Stimulated activated CD4-positive, alpha-beta T cell treated with anti-CD3 and anti-CD28 coated beads, Interleukin-4, amount 100 ng/mL, for 24 hours (primary cell): ENCODE data around the gene CYSTM1.

Source experiments
- DNase-seq: peaks from one replicate; pipeline ENCODE4 v3.0.0-alpha.2; 2020

CYSTM1 gene

DNA sequence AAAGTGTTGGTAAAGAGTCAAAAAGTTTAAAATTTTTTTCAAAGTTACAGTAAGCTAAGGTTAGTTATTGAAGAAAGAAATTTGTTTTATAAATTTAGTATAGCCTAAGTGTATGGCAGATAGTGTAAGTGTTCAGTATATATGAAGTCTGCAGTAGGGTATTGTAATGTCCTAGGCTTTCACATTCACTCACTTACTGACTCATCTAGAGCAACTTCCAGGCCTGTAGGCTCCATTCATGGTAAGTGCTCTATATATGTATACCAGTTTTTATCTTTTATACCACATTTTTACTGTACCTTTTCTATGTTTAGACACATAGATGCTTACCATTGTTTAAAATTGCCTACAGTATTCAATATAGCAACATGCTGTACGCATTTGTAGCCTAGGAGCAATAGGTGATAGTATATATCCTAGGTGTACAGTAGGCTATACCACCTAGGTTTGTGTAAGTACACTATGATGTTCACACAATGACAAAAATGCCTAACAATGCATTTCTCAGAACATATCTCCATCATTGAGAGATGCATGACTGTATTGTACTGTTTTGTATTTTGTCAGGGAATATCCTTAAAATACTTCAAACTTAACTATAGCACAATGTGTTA lies 38.5 kb downstream of the CYSTM1 start:
- no peak for DNase-seq

DNA sequence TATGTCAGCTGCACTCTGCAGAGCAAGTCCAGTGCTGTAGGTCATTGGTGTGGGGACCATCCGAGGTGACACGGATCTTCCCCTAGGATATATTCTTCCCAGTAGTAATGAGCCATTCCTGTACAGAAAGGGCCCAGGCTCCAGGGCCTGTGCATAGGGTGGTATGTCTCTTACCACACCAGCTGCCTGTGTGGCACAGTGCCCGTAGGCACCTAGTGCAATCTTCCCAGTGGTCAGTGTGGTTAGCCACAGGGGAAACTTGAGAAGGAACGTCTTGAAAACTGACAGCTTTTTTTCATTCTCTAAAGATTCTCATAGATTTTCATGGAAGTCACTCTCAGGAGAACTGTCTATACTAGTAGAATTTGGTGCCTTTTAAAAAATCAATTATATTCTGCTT lies 39.8 kb downstream of the CYSTM1 start:
- DNase-seq, result no peak

DNA sequence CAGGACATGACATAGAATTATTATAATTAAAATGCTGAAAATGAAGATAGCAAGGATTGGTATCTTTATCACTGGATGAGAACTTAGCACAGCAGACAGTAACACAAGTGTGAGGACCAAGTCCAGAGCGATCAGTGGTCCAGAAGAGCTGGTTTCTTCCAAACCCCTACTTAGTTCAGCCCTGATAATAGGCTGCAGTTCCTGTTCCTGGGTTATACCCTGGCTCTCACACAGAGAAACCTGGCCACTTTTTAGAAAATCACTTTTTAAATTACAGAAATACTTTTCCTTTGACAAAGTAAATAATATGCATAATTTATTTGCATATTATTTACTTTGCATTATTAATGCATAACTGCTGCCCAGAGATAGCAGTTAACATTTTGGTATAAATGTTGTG lies 40.3 kb downstream of the CYSTM1 start:
- no peak for DNase-seq

DNA sequence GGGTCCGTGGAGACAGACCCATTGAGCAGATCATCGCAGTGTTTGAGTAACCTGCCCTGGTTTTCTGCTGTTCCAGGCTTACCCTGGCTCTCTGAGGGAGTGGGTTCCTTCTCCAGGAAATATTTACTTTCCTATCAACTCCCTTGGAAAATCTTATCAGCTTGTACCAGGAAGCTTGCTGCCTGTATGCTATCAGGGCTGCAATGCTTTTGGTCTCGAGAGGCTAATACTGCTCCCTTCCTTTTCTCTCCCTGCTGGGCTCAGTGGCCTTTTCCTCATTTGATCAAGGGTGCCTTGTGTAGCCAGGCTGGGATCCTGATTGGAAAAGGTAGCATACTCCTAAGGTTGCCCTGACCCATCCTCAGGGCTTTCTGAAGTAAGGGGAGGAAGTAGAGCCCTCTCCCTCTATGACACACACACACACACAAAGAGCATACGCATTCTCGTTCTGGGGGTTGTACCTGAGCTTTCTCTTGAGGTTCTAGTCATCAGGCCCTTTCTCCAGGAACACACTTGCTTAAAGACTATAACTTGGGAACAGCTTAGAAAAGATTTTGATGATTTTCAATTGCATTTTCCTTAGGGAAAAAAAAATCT lies 41.6 kb downstream of the CYSTM1 start:
- DNase-seq, result no peak

DNA sequence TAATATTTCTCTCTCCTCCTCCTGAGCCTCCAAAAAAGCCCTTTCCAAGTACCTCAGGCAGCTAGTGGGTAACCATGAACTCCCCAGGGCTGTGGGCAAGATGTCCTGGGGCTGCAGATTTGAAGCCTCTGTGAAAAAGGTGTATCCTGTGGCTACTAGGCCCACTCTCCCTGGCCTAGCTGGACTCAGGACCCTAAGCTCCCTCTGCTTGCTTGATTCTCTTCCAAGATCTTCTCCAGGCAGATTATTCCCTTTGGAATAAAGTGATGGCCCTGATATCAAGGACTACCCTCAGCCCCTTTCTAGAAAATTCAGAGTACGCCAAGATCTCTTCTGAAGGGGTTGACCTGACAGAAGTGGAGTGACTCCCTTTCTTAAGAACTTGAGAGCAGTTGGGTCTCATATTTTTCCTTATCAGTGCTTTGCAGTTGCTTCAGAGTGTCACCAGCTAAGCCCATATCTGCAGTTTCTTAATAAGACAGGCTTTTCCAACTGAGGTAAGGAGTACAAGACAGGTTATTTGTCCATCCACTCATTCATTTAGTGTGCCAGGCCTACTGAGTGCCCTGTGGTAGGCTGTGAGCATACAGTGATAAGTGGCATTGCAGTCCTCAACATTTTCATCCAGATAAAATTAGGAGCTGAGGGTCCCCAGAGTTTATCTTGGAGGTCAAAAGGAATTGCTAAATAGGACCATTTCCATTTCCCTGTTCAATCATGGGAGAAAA lies 42.5 kb downstream of the CYSTM1 start:
- no peak for DNase-seq

DNA sequence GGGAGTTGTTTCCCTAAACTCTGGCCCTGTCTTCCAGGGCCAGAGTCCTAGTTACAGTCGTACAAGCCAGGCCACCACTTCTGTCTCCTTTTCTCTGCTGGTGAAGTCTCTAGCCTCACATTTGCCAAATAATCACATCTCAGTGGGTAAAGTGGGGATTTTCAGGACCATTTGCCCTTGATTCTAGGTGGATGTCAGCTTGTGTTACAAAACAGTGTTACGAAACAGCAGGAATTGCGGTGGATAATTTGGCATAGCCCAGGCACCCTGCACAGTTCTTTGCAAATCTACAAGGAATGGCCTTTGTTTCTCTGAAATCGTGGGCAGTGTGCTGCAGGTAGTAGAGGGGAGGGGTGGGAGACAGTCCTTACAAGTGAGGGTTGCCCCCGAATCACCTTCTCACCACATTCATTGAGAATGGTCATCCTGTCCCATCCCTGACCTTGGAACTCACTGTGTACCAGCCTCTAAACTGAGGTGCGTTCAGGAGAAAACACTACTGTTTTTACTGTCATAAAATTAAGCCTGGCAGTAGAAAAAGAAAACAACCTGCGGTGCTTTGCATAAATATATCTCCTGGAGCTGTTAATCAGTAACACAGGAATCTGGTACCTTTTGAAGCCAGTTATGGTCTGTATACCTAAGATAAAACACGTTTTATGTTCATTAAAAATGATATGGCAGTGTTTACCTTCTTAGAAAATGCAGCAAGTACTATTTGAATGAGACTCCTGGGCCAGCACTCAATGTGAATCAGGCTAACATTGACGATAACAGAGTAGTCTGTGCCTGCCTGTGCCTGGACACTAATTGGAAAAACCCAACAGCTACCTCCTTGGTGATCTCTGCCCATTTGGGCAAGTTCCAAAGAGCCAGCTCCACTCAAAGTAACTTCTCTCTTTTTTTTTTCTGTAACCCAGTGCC lies 44.3 kb downstream of the CYSTM1 start:
- no peak for DNase-seq

DNA sequence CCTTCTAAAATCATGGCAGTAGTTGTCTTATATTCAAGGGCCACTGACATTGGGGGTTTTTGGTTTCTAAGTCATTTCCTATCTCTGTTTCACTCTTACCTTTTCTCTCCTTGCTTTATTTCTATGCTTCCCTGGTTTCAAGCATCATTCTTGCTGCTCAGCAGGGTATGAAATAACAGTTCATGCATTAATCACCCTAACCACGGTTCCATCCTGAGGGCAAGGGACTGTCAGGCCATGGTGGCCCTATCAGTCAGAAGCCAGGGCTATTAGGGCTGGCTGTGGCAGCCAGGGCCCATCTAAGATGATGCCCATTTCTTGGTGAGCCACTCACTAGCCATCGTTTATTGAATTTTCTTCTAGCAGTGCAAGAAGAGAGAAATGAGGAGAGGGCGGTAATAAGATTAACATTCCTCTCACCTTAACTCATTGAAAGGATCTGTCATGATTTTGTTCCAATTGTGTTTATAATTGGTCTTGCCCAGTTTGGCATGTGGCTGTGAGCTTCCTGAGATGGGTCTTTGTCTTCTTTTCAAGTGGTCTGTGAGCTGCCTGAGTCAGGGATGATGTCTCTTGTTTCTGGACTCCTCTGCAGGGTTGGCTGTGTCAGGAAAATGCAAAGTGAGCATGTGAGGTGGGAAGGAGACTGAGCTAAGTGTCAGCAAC lies 45.2 kb downstream of the CYSTM1 start:
- no peak for DNase-seq

DNA sequence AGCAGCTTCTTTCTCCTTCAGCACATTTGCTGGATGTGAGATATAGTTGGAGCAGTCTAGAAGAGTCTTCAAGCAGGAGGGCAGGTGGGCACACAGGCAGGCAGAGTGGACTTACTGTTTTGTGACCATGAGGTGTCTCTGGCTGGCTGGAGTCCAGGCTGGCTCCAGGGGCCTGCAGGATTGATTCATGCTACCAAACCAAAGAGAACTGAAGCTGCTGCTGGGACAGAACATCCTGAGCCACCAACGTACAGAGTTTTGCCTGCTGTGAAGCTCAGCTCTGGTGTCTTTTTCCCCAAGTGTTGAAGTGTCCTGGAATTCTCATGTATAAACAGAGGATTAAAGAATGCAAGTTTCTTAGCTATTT lies 45.7 kb downstream of the CYSTM1 start:
- DNase-seq, result no peak

DNA sequence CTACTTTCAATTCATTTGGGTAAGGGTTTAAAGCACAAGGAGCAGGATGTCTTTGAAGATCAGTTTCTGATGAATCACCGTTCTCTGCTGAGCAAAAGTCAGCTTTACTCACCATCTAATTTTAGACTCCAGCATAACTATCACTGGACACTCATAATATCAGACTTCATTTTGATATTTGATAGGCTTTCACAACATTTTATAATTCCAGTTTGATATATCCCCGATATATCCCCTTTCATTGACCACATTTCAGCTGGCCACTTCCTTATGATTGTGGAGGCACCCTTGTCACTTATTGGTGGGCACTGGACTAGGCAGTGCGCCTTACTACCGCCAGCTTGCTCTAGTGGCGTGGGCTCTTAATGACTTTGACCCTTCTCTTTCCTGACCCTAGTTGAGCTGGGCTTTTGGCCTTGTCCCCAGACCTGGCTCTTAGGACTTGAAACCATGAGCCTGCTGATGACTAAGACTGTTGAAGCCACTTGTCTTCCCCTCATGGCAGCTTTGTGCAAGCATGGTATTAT lies 46.8 kb downstream of the CYSTM1 start:
- no peak for DNase-seq

DNA sequence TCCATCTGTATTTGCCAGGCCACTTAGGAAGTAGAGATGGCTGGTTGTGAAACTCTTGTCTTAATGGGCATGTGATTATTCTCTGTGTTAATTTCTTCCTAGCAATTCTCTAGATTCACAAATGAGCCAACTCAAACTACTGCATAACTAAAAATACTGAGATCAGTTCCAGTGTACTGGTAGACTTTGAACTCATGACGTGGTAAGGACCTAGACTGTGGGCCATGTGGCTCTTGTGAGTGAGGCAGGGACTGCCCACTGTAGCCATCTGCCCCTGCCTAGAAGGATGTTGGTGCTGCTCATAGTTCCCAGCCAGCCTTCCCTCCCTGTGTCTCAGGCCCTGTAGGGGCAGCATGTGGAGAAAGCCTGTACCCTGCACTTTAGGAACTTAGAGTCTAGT lies 47.4 kb downstream of the CYSTM1 start:
- no peak for DNase-seq

DNA sequence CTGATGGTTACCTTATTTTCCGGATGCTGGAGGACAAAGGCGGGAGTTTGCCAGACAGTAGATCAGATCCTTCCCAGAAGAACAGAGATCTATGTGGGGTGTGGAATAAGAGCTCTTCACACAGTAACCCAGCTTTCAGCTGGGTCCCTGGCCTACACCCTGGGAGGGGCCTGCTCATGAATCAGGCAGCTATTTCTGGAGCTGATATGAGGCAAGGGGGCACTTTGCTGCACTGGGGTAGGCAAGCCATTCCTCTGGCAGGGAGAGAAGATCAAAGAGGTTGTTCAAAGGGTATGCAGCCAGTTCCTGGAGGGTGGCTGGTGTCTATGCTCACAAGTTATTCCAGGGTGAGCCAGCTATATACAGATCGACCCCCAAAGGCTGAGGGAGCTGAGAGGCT lies 48.6 kb downstream of the CYSTM1 start:
- no peak for DNase-seq

DNA sequence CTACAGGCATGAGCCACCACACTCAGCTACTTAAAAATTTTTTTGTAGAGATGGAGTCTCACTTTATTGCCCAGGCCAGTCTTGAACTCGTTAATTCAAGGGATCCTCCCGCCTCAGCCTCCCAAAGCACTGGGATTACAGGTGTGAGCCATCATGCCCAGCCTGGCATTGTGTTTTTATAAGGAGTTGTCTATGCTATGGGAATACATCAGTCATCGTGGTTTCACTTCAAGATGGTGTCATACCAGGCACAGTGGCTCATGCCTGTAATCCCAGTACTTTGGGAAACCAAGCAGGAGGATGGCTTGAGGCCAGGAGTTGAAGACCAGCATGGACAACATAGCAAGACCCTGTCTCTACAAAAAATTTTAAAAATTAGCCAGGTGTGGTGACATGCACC lies 49.7 kb downstream of the CYSTM1 start:
- no peak for DNase-seq

DNA sequence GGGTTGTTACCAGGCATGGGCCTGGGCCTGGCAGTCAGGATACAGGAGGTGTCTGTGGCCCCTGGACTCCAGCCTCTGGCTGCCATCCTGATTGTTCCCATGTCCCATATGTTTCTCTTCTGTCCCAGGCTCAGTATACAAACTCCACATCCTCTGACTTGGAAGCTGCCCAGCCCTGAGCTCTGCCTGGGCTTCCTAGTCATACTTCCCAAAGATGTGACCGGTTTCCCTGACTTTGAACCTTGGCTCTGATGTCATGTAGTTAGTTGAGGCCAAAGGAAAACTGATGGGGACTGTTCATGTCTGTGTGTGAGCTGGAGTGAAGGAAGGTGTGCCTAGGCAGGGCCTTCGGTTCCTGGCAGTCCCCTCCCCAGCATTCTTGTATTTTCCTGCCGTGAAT lies 50.4 kb downstream of the CYSTM1 start:
- no peak for DNase-seq

DNA sequence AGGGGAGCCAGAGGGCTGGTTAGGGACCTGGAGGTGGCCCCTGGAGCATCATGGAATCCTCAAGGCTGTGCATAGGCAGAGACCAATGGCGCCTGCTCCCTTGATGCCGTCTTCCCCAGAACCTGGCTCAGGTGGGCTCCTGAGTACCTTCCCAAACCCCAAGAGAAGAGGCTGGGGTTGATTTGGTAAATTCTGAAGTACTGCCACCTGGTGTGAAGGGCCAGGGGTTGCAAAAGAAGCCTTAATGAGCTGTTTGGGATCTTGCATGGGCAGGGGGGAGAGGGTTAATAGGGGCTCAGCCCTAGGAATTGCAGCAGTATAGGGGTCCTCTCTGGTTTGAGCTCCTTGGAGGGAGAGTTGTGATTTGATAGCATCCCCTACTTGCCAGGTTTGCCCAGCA lies 52.1 kb downstream of the CYSTM1 start:
- no peak for DNase-seq

DNA sequence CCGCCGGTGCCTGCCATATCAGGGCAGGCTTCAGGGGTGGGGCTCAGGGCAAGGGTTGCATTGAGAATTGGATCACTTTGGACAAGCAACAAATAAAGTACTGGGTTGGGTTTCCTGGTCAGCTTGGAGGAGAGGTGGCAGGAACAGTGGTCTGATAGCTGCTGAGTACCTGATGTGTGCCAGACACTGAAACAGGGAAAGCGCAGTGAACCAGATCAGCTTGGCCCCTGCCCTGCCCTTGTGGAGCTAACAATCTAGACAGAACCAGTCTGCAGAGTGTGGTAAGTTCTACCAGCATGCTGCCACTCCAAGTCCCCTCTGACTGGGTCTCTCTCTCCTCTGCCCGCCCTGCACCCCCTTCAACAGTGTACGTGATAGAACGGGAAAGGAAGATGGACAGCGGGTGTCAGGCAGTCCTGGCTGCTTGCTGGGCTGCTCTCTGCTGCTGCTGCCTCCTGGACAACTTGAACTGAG lies 53.4 kb downstream of the CYSTM1 start:
- no peak for DNase-seq

DNA sequence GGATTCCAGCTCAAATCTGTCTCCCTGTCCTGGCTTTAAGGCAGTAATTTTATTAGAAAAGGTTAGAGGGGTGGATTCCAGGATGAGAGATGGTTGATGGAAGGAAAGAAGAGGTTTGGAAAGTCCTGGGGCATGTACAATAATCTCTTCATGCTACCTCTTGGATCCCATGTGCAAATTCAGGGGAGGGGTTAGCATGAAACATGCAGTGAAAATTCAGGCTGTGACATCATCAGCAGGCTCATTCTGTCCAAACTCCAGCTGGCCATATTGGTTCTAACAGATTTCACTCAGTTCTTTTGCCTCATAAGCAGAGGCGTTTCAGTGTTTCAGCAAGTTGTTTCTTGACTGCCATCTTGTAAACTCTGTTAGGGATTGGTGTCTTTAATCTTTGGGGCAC lies 55.4 kb downstream of the CYSTM1 start:
- no peak for DNase-seq

DNA sequence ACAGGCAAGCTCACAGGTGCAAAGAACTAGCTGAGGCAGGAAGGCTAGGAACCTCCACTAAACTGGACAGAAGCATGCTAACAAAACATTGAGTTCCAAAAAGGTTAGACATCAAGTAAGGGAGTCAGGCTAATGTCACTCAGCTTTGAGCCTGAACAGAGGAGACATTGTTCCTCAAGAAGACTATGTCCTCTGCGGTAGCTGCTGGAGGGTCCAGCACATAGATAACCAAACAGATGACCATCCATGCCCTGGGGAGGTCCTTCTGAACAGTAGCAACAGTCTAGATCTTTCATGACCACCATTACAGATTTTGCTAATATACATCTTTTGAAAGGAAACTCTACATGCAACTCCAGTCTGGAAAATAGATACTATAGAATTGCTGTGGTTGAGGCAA lies 57.7 kb downstream of the CYSTM1 start:
- DNase-seq, result no peak

DNA sequence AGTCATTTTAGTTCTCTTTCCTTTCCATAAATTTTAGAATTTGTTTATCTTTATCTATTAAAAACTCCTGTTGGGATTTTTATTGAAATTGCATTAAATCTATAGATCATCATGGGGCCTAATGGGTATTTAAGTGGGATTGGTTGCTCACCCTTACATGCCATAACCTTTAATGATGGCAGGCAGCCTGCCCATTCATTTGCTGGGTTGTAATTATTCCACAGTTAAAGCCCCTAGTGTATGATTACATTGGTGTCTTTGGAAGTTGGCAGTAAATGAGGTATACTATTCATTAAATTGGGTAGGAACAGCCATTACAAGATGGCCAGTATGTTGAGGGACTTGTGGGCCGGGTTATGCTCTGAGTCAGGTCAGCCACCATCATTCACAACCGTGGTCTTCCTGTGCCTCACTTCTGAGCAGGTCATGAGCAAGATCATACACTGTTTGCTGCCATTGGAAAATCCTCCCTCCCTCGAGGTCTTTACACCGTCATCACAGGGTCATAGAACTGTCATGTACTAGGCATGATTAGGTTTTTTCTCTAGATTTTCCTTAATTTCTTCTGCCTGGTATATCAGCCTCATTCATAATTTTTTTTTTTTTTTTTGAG lies 59.5 kb downstream of the CYSTM1 start:
- DNase-seq, result no peak

DNA sequence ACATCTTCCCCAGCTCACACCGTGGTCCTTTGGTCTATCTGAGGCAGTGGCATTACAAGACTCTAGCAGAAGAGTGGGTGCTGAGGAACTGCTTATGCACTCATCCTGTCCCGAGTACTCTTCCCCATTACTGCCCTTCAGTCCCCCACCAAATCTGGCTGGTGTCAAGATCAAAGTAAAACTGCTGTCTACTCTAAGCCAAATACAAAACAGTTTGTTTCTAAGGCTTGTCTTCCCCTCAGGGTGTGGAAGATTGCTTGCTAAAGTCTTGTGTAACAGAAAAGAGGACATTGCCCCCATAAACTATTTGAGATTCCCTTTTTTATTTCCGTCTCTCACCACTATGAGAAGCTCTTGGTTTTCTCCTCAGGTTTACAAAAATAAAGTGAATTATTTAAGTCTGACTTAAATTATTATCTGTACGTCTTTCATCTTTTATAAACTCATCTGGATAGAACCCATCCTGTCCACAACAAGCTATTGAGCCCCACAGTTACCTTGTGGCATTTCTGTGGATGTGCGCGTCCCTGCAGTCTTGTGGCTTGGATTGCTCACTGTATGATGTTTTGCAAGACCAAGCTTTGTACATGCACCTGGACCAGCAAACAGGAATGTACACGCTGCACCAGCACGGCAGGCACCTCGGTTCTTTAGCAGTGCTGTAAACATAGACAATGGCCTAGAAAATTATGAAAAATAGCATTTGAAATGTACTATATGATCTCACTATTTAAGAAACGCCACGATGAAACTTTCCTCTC lies 61.0 kb downstream of the CYSTM1 start:
- DNase-seq, result no peak

DNA sequence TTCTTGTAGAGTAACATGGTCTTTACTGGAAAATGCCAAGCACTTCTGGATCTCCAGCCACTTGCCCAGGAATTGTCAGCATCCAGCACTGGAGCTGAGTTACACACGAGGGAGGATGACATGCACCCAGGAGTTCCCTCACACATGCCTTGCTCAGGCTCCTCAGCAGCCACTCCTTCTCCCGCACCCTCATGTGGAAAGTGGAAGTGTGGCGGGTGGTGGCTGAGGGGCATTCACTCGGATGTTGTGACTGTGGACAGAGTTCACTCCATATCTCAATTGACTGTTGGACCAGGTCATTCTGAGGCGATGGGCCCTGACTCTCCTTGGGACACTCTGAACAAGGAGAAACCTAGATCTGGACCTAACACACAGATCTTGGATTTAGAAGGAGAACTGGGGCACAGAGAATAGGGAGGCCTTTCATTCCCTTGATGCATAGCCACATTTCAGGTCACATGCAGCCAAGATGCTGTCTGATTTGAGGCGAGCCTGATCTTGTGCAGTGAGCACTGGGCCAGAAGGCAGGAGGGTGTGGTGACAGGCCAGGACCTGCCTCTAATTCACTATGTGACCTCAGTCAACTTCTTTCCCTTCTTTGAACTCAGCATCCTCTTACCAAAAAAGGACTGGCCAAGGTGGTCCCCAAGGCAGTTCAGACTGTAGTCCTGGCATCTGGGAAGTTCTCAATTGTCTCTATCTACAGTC lies 62.1 kb downstream of the CYSTM1 start:
- no peak for DNase-seq

DNA sequence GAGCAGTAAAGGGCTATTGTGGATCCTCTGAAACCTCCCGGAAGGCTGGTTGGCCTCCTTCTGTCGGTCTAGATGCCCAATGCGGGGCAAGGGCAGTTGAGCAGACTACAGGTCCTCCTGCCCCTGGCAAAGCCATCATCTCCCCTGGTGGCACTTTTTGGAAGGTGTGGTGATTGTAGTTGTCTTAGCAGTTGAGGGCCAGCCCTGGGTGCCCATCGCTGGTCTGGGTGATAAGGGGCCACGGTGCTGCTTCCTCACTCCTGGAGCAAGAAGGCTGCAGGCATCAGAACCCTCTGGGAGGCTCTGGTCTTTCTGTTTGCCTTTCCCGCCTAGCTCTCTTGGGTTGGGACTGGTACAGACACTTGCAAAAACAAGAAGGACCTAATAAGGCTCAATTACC lies 63.8 kb downstream of the CYSTM1 start:
- no peak for DNase-seq
